HG02852 (cell line): ENCODE data around the gene PPFIA3.
"Not testable (repeated sequence)": the region's sequence is repeated elsewhere in the genome, so short reads cannot be mapped to it uniquely, and the experiment has no call there.

Experiments used
- ATAC-seq: cut with Tn5 transposase; IDR thresholded peaks from one replicate; pipeline ENCODE4 v1.9.1; 2021; ENCODE audit warnings: mild to moderate bottlenecking, moderate library complexity; ENCODE audit not compliant: unreplicated experiment

PPFIA3 gene

GRCh38 chr19:49119411-49120324, at the start of gene PPFIA3:
Gene PPFIA3 (plus strand): TSS chr19:49119544. CDS start chr19:49127874, 8,330 bp downstream.
- ATAC-seq = no peak

GRCh38 chr19:49070416-49070815, 48.9 kb upstream of the PPFIA3 start:
- ATAC-seq = no peak

- no peak for ATAC-seq
These were observed 47.3 kb upstream of the PPFIA3 start for GRCh38 chr19:49071860-49072547.

GRCh38 chr19:49073514-49074378, 45.6 kb upstream of the PPFIA3 start:
- ATAC-seq = no peak

GRCh38 chr19:49074869-49075268, 44.5 kb upstream of the PPFIA3 start:
- not testable (repeated sequence) for ATAC-seq

- ATAC-seq = no peak
These were observed 39.0 kb upstream of the PPFIA3 start for GRCh38 chr19:49080392-49080791.

GRCh38 chr19:49081273-49081672, 38.1 kb upstream of the PPFIA3 start:
- ATAC-seq = no peak

GRCh38 chr19:49084206-49085019, 34.9 kb upstream of the PPFIA3 start:
- no peak for ATAC-seq

- peak; percentile 82 for ATAC-seq
These were observed 34.1 kb upstream of the PPFIA3 start, which contains the start of gene SNRNP70 for GRCh38 chr19:49085020-49085867. Gene SNRNP70 (plus strand): TSS chr19:49085451. CDS start chr19:49086415, 964 bp downstream.

- ATAC-seq = peak; percentile 2
These were observed 33.5 kb upstream of the PPFIA3 start for GRCh38 chr19:49085868-49086232.

- ATAC-seq = no peak
These were observed 33.0 kb upstream of the PPFIA3 start for GRCh38 chr19:49086296-49086695.

- ATAC-seq = no peak
These were observed 27.8 kb upstream of the PPFIA3 start for GRCh38 chr19:49091391-49092038.

- no peak for ATAC-seq
These were observed 26.7 kb upstream of the PPFIA3 start for GRCh38 chr19:49092686-49093085.

- no peak for ATAC-seq
These were observed 24.6 kb upstream of the PPFIA3 start for GRCh38 chr19:49094505-49095482.

GRCh38 chr19:49097453-49098288, 21.7 kb upstream of the PPFIA3 start:
- ATAC-seq = no peak

- ATAC-seq = no peak
These were observed 20.5 kb upstream of the PPFIA3 start for GRCh38 chr19:49098795-49099194.

- ATAC-seq = no peak
These were observed 18.2 kb upstream of the PPFIA3 start for GRCh38 chr19:49101160-49101559.
